ENCODE measurements around the gene PIH1D2. TPM values are rescaled to one million over a fixed set of nuclear protein-coding genes. Genes with fewer than 3 reads are reported as not detected.
"Not testable (repeated sequence)": the region's sequence is repeated elsewhere in the genome, so short reads cannot be mapped to it uniquely, and the experiment has no call there.

PIH1D2 gene
- total and polyA plus RNA-seq, 5 donors: 1.2 to 1.8 (median 1.6) TPM

- Histone ChIP-seq H3K4me1 (ENCODE audit: control insufficient read depth, insufficient read depth, low read length) (no peaks in the 10 kb centered on the region), H3K27ac (ENCODE audit: low read length) (no peak overlapping the region), H3K4me3 (ENCODE audit: low read length) (no peak overlapping the region), H3K9me3 (ENCODE audit: control insufficient read depth, low read length) (no peaks in the 10 kb centered on the region), H3K27me3 (ENCODE audit: control insufficient read depth, insufficient read depth) (no peaks in the 10 kb centered on the region)
- DNase-seq (no peak), ATAC-seq (no peak)
- WGBS: 74% methylated on average over 3 of the region's 3 CpGs
- intact Hi-C loops (cut with DNase I): no loop called here
Measured at GRCh38 chr11:112051768-112052167, 22.0 kb downstream of the PIH1D2 start.

DNA sequence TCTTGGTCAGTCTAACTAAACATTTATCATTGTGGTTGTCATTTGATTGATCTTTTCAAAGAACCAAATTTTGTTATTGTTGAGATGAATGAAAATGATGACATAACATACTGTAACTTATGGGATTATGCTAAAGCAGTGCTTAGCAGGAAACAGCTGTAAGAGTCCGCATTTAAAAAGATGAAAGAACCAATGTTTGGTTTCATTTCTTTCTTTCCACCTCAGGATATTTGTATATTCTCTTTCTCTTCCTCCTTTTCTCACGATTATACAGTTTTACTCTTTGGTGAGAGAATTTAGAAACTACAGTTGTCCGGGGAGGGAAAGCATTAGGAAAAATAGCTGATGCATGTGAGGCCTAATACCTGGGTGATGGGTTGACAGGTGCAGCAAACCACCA lies 23.1 kb downstream of the PIH1D2 start:
- no peaks in the 10 kb centered on the region for H3K4me1 ChIP-seq (ENCODE audit: control insufficient read depth, insufficient read depth, low read length)
- DNase-seq: no peak
- H3K4me3 ChIP-seq (ENCODE audit: low read length): no peak overlapping the region
- no peaks in the 10 kb centered on the region for H3K27me3 ChIP-seq (ENCODE audit: control insufficient read depth, insufficient read depth)
- no peak overlapping the region for H3K27ac ChIP-seq (ENCODE audit: low read length)
- 88% methylated on average over 3 of the region's 3 CpGs for WGBS
- no peak for ATAC-seq
- intact Hi-C loops (cut with DNase I): no loop called here
- no peaks in the 10 kb centered on the region for H3K9me3 ChIP-seq (ENCODE audit: control insufficient read depth, low read length)

- H3K4me3 ChIP-seq (ENCODE audit: low read length): no peak overlapping the region
- no peak for ATAC-seq
- H3K27me3 ChIP-seq (ENCODE audit: control insufficient read depth, insufficient read depth): no peaks in the 10 kb centered on the region
- DNase-seq: no peak
- intact Hi-C loops (cut with DNase I): no loop called here
- no peaks in the 10 kb centered on the region for H3K4me1 ChIP-seq (ENCODE audit: control insufficient read depth, insufficient read depth, low read length)
- H3K9me3 ChIP-seq (ENCODE audit: control insufficient read depth, low read length): no peaks in the 10 kb centered on the region
- no peak overlapping the region for H3K27ac ChIP-seq (ENCODE audit: low read length)
- 51% methylated on average over 2 of the region's 2 CpGs for WGBS
Measured at GRCh38 chr11:112049777-112050176, 24.0 kb downstream of the PIH1D2 start.

- H3K4me3 ChIP-seq (ENCODE audit: low read length); ATAC-seq; H3K9me3 ChIP-seq (ENCODE audit: control insufficient read depth, low read length); DNase-seq; H3K4me1 ChIP-seq (ENCODE audit: control insufficient read depth, insufficient read depth, low read length); H3K27ac ChIP-seq (ENCODE audit: low read length); intact Hi-C loops (cut with DNase I); H3K27me3 ChIP-seq (ENCODE audit: control insufficient read depth, insufficient read depth): not testable (repeated sequence)
- WGBS: 94% methylated on average over 3 of the region's 3 CpGs
Measured at GRCh38 chr11:112048256-112048655, 25.6 kb downstream of the PIH1D2 start.

DNA sequence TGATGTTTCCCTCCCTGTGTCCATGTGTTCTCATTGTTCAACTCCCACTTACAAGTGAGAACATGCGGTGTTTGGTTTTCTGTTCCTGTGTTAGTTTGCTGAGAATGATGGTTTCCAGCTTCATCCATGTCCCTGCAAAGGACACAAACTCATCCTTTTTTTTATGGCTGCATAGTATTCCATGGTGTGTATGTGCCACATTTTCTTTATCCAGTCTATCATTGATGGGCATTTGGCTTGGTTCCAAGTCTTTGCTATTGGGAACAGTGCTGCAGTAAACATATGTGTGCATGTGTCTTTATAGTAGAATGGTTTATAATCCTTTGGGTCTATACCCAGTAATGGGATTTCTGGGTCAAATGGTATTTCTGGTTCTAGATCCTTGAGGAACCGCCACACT lies 27.2 kb downstream of the PIH1D2 start:
- H3K9me3 ChIP-seq (ENCODE audit: control insufficient read depth, low read length); H3K27me3 ChIP-seq (ENCODE audit: control insufficient read depth, insufficient read depth); ATAC-seq; DNase-seq; H3K4me1 ChIP-seq (ENCODE audit: control insufficient read depth, insufficient read depth, low read length); H3K4me3 ChIP-seq (ENCODE audit: low read length); intact Hi-C loops (cut with DNase I); H3K27ac ChIP-seq (ENCODE audit: low read length): not testable (repeated sequence)
- whole genome bisulfite sequencing: 100% methylated on average over 2 of the region's 2 CpGs

- H3K4me3 ChIP-seq (ENCODE audit: low read length): no peak overlapping the region
- ATAC-seq (no peak), DNase-seq (no peak)
- intact Hi-C loops (cut with DNase I): no loop called here
- no peaks in the 10 kb centered on the region for H3K4me1 ChIP-seq (ENCODE audit: control insufficient read depth, insufficient read depth, low read length)
- no peaks in the 10 kb centered on the region for H3K9me3 ChIP-seq (ENCODE audit: control insufficient read depth, low read length)
- no peak overlapping the region for H3K27ac ChIP-seq (ENCODE audit: low read length)
- 95% methylated on average over 4 of the region's 4 CpGs for WGBS
- no peaks in the 10 kb centered on the region for H3K27me3 ChIP-seq (ENCODE audit: control insufficient read depth, insufficient read depth)
Measured at GRCh38 chr11:112044961-112045360, 28.9 kb downstream of the PIH1D2 start.

DNA sequence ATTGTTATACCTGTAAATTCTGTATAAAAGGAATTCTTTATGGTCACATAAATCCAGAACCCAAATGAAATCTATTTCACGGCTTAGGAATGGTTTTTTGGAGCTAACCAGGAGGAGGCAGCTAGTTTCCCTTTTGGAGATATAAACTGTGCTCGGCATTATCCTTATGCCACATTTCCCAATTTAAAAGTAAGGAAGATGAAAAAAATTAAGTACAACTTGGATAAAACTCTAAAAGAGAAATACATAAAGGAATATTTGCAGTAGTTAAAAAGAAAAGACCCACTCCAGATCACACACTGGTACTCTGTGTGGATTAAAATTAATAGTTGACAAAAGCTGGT lies 30.9 kb downstream of the PIH1D2 start:
- intact Hi-C loops (cut with DNase I): no loop called here

DNA sequence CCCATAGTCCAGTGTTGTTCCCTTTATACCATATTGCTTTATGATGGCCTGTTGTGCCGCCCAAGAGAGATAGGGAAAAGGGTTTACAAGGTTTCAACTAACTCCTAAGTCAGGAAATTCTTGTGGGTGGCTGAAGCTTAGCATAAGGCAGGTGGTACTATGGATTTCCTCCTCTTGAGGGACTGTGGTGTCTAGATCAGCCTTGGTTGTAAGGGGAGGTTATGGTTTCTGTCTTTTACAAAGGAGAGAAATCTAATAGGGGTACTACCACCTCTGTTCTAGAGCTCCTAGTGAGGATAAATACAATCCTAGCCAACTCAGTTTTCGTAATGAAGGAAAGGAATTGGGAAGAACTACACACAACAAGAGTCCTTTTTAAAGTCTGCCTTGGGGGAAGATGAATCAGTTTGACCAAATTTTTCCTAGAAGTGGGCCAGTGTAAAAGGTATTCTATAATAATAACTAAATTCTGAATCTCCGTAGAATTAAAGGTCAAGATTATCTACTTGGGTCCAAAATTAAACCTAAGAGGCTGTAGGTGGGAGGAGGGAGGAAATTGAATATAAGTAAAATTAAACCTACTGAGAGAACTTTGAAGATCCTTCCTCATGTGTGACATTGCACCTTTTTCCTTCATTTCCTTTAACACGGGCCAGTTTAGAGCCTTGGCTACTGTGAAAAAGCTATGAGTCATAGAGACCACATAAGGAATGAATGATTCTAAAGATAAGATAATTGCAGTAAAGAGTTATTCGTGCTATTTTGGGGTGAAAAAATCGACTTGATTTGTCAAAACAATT lies 31.5 kb downstream of the PIH1D2 start:
- Histone ChIP-seq H3K4me1 (ENCODE audit: control insufficient read depth, insufficient read depth, low read length) (no peaks in the 10 kb centered on the region), H3K4me3 (ENCODE audit: low read length) (no peak overlapping the region), H3K27ac (ENCODE audit: low read length) (no peak overlapping the region), H3K9me3 (ENCODE audit: control insufficient read depth, low read length) (no peaks in the 10 kb centered on the region), H3K27me3 (ENCODE audit: control insufficient read depth, insufficient read depth) (no peaks in the 10 kb centered on the region)
- no peak for DNase-seq
- no peak for ATAC-seq
- 62% methylated on average over 6 of the region's 6 CpGs for WGBS
- intact Hi-C loops (cut with DNase I): no loop called here

More for the DNA sequence above, 30.9 kb downstream of the PIH1D2 start:
- no peaks in the 10 kb centered on the region for H3K4me1 ChIP-seq (ENCODE audit: control insufficient read depth, insufficient read depth, low read length)
- no peaks in the 10 kb centered on the region for H3K9me3 ChIP-seq (ENCODE audit: control insufficient read depth, low read length)
- WGBS: 94% methylated on average over 2 of the region's 2 CpGs
- ATAC-seq (no peak), DNase-seq (no peak)
- no peaks in the 10 kb centered on the region for H3K27me3 ChIP-seq (ENCODE audit: control insufficient read depth, insufficient read depth)
- no peak overlapping the region for H3K4me3 ChIP-seq (ENCODE audit: low read length)
- H3K27ac ChIP-seq (ENCODE audit: low read length): no peak overlapping the region

DNA sequence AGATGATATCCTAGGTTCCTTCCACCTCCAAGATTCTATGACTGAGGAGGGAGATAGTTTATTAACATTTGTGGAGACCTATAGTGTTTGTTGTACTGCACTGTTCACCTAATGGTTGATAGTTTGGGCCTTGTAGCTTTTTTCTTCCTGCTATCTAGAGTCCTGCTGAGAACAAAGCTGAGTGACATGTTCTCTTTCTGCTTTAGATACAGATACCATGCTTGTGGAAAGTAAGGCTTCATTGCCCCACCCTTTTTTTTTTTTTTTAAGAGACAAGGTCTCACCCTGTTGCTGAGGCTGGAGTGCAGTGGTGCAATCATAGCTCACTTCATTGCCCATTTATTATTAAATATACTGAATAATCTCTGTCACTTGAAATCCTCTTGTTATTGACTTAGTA lies 36.3 kb downstream of the PIH1D2 start:
- intact Hi-C loops (cut with DNase I): no loop called here
- Histone ChIP-seq H3K27ac (ENCODE audit: low read length) (no peak overlapping the region), H3K9me3 (ENCODE audit: control insufficient read depth, low read length) (no peaks in the 10 kb centered on the region), H3K27me3 (ENCODE audit: control insufficient read depth, insufficient read depth) (no peaks in the 10 kb centered on the region), H3K4me3 (ENCODE audit: low read length) (no peak overlapping the region), H3K4me1 (ENCODE audit: control insufficient read depth, insufficient read depth, low read length) (no peaks in the 10 kb centered on the region)
- DNase-seq (no peak), ATAC-seq (no peak)

- H3K9me3 ChIP-seq (ENCODE audit: control insufficient read depth, low read length): no peaks in the 10 kb centered on the region
- H3K27ac ChIP-seq (ENCODE audit: low read length): no peak overlapping the region
- intact Hi-C loops (cut with DNase I): no loop called here
- ATAC-seq (no peak), DNase-seq (peak in 1 of 3 donors; percentile 11)
- H3K27me3 ChIP-seq (ENCODE audit: control insufficient read depth, insufficient read depth): no peaks in the 10 kb centered on the region
- no peaks in the 10 kb centered on the region for H3K4me1 ChIP-seq (ENCODE audit: control insufficient read depth, insufficient read depth, low read length)
- WGBS: 98% methylated on average over 3 of the region's 3 CpGs
- H3K4me3 ChIP-seq (ENCODE audit: low read length): no peak overlapping the region
Measured at GRCh38 chr11:112033902-112034301, 39.9 kb downstream of the PIH1D2 start.

DNA sequence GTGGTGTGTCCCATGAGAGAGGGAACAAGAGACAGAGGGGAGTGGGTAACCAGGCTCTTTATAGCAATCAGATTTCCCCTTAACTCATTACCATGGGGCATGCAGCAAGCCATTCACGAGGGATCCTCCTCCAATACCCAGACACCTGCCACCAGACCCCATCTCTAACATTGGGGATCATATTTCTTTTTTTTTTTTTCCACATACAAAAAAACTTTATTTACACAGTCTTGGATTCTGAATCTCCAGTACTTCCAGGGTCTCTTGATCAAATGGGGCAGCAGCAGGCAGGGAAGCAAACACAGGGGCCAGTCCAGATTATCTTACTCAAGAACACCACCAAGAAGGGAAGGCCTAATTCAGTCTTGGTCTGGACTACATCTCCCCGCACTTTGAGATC lies 44.4 kb downstream of the PIH1D2 start:
- no peak overlapping the region for H3K27ac ChIP-seq (ENCODE audit: low read length)
- WGBS: 94% methylated on average over 2 of the region's 2 CpGs
- ATAC-seq (no peak), DNase-seq (no peak)
- H3K9me3 ChIP-seq (ENCODE audit: control insufficient read depth, low read length): no peaks in the 10 kb centered on the region
- H3K4me1 ChIP-seq (ENCODE audit: control insufficient read depth, insufficient read depth, low read length): no peaks in the 10 kb centered on the region
- H3K27me3 ChIP-seq (ENCODE audit: control insufficient read depth, insufficient read depth): no peaks in the 10 kb centered on the region
- intact Hi-C loops (cut with DNase I): no loop called here
- no peak overlapping the region for H3K4me3 ChIP-seq (ENCODE audit: low read length)
